ENCODE results near the gene EZR. TPM values are rescaled to one million over a fixed set of nuclear protein-coding genes. Genes with fewer than 3 reads are reported as not detected.

Gene EZR
- total RNA-seq, 1 donor from 2014 or later: 205 TPM

GRCh38 chr6:158751921-158752320 is 67.2 kb downstream of the EZR start:
- DNase-seq (ENCODE audit: low spot score): no peak
- no peaks in the 10 kb centered on the region for H3K27me3 Mint-ChIP-seq (ENCODE audit: insufficient read depth)
- H3K4me3 Mint-ChIP-seq: no peak overlapping the region
- H3K36me3 Mint-ChIP-seq (ENCODE audit: low read depth): peaks cover 34% of the 10 kb centered on the region
- H3K4me1 Mint-ChIP-seq (ENCODE audit: low read depth): no peaks in the 10 kb centered on the region
- H3K9me3 Mint-ChIP-seq: no peaks in the 10 kb centered on the region
- intact Hi-C loops (cut with micrococcal nuclease): no loop called here
- H3K27ac Mint-ChIP-seq: no peak overlapping the region

DNA sequence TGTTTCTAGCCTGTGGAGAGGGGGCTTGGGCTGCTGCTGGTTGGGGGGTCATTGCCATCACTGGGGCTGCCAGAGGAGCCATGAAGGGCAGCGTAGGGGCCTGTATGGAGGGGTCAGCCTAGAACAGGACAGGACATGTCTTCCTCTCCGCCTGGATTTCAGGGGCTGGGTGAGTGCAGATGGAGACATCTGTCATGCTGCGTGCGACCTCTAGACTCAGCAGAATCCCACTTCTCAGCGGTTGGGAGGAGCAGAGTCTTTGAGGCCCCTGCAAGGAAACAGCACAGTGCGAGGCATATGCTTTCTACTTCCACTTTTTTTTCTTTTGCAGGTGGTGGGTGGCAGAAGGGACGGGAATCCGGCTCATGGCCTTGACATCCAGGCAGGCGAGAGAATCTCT is 67.9 kb downstream of the EZR start:
- H3K27ac Mint-ChIP-seq: no peak overlapping the region
- H3K4me3 Mint-ChIP-seq: no peak overlapping the region
- intact Hi-C loops (cut with micrococcal nuclease): no loop called here
- H3K36me3 Mint-ChIP-seq (ENCODE audit: low read depth): peaks cover 34% of the 10 kb centered on the region
- H3K4me1 Mint-ChIP-seq (ENCODE audit: low read depth): no peaks in the 10 kb centered on the region
- no peaks in the 10 kb centered on the region for H3K27me3 Mint-ChIP-seq (ENCODE audit: insufficient read depth)
- no peaks in the 10 kb centered on the region for H3K9me3 Mint-ChIP-seq
- DNase-seq (ENCODE audit: low spot score): no peak

- intact Hi-C loops (cut with micrococcal nuclease): no loop called here
- peaks cover 57% of the 10 kb centered on the region for H3K36me3 Mint-ChIP-seq (ENCODE audit: low read depth)
- no peak overlapping the region for H3K27ac Mint-ChIP-seq
These were observed 74.2 kb downstream of the EZR start for GRCh38 chr6:158744986-158745430.

GRCh38 chr6:158743033-158743651 is 76.0 kb downstream of the EZR start:
- no peak overlapping the region for H3K4me3 Mint-ChIP-seq
- H3K4me1 Mint-ChIP-seq (ENCODE audit: low read depth): peaks cover 5% of the 10 kb centered on the region
- H3K36me3 Mint-ChIP-seq (ENCODE audit: low read depth): peaks cover 64% of the 10 kb centered on the region
- no peak for DNase-seq (ENCODE audit: low spot score)
- no peaks in the 10 kb centered on the region for H3K27me3 Mint-ChIP-seq (ENCODE audit: insufficient read depth)
- peaks cover 18% of the 10 kb centered on the region for H3K9me3 Mint-ChIP-seq
- no peak overlapping the region for H3K27ac Mint-ChIP-seq
- intact Hi-C loops (cut with micrococcal nuclease): no loop called here

More at GRCh38 chr6:158744986-158745430, 74.2 kb downstream of the EZR start:
- Mint-ChIP-seq H3K9me3 (no peaks in the 10 kb centered on the region), H3K4me3 (no peak overlapping the region), H3K4me1 (ENCODE audit: low read depth) (no peaks in the 10 kb centered on the region), H3K27me3 (ENCODE audit: insufficient read depth) (no peaks in the 10 kb centered on the region)
- no peak for DNase-seq (ENCODE audit: low spot score)

- Mint-ChIP-seq H3K36me3 (ENCODE audit: low read depth) (peaks cover 61% of the 10 kb centered on the region), H3K27ac (peak overlapping the region; percentile 40), H3K4me3 (no peak overlapping the region), H3K4me1 (ENCODE audit: low read depth) (peaks cover 11% of the 10 kb centered on the region), H3K9me3 (peaks cover 18% of the 10 kb centered on the region), H3K27me3 (ENCODE audit: insufficient read depth) (no peaks in the 10 kb centered on the region)
- intact Hi-C loops (cut with micrococcal nuclease): no loop called here
- DNase-seq (ENCODE audit: low spot score): no peak
These were observed 79.5 kb downstream of the EZR start for GRCh38 chr6:158739673-158740072.

DNA sequence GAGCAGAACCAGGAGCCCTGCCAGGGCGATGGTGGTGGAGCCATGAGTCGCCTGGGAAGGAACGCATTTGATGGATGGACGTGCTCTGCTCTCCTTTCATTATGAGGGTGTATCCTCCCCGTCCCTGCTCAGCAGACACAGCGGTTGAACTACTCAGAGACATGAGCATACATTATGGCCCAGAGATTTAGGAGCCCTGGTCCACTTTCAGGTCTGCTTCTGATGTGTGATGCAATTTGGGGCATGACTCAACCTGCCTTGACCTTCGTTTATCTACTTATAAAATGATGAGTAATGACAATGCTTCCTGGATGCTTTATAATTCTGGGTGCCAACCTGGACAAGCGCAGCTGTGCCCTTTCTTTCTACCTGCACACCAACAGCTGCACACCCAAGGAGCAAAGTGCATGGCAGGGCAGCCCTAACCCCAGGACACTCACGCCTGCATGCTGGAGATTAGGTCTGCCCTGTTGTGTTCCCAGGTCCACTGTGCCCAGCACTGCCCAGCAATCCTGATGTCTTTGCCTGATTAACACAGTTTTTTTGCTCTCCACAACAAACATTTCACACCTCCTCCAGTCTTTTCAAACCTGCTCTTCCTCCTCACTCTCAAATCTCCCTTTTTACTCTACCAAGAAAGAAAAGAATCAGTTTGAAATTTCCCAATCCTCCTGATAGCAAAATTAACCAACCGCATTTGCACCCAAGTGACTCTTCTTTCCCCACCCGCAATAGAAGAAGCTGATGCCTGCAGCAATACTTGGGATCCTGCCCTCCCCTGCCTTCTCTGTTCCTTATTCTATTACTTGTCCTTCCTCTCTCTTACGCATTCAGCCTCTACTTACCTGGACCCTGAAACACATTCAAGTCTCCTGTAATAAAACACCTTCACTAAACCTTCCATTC is 81.2 kb downstream of the EZR start:
- peaks cover 18% of the 10 kb centered on the region for H3K9me3 Mint-ChIP-seq
- intact Hi-C loops (cut with micrococcal nuclease): no loop called here
- DNase-seq (ENCODE audit: low spot score): no peak
- H3K27me3 Mint-ChIP-seq (ENCODE audit: insufficient read depth): no peaks in the 10 kb centered on the region
- peak overlapping the region; percentile 0 for H3K27ac Mint-ChIP-seq
- H3K36me3 Mint-ChIP-seq (ENCODE audit: low read depth): peaks cover 58% of the 10 kb centered on the region
- H3K4me1 Mint-ChIP-seq (ENCODE audit: low read depth): peaks cover 17% of the 10 kb centered on the region
- H3K4me3 Mint-ChIP-seq: no peak overlapping the region

GRCh38 chr6:158737082-158737709 is 82.0 kb downstream of the EZR start:
- intact Hi-C loops (cut with micrococcal nuclease): no loop called here
- peaks cover 61% of the 10 kb centered on the region for H3K36me3 Mint-ChIP-seq (ENCODE audit: low read depth)
- no peak overlapping the region for H3K27ac Mint-ChIP-seq
- H3K9me3 Mint-ChIP-seq: peaks cover 18% of the 10 kb centered on the region
- no peaks in the 10 kb centered on the region for H3K27me3 Mint-ChIP-seq (ENCODE audit: insufficient read depth)
- DNase-seq (ENCODE audit: low spot score): no peak
- peaks cover 17% of the 10 kb centered on the region for H3K4me1 Mint-ChIP-seq (ENCODE audit: low read depth)
- no peak overlapping the region for H3K4me3 Mint-ChIP-seq

DNA sequence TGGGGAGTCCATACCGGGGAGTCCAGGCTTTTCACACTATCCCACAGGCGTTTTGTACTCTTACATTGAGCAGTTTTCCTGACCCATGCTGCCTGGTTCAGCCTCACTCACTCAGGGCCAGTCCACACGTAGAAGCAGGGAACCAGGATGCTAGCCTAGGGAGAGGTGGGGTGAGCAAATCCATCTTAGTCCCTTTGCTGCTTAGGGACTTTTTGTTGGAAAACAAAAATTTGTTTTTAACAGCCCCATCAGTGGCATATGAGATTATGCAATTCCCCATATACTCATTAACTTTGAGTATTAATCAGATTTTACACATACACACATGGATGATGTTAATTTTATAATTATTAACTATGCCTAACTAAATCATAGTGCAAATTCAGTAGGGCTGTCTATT is 84.2 kb downstream of the EZR start:
- Mint-ChIP-seq H3K4me1 (ENCODE audit: low read depth) (peaks cover 17% of the 10 kb centered on the region), H3K36me3 (ENCODE audit: low read depth) (peaks cover 61% of the 10 kb centered on the region), H3K9me3 (peaks cover 18% of the 10 kb centered on the region), H3K27me3 (ENCODE audit: insufficient read depth) (no peaks in the 10 kb centered on the region), H3K4me3 (no peak overlapping the region), H3K27ac (peak overlapping the region; percentile 34)
- intact Hi-C loops (cut with micrococcal nuclease): no loop called here
- DNase-seq (ENCODE audit: low spot score): no peak

DNA sequence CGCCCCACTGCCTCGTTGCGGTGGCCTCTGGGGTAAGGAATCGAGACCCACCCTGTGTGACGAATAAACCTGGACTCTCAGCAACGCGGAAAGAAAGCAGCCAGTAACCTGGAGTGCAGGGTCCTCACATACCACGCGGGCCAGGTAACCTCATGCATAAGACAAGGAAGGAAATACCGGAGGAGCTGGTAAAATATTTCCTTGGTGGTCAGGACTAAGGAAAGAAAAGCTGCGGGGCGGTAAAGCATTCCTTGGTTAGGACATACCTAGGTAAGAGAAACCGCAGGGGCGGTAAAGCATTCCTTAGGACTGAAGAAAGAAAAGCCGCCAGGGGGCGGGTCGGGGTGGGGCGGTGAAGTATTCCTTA is 88.6 kb downstream of the EZR start:
- Mint-ChIP-seq H3K9me3 (no peaks in the 10 kb centered on the region), H3K27me3 (ENCODE audit: insufficient read depth) (no peaks in the 10 kb centered on the region), H3K4me3 (no peak overlapping the region), H3K4me1 (ENCODE audit: low read depth) (peaks cover 18% of the 10 kb centered on the region), H3K36me3 (ENCODE audit: low read depth) (peaks cover 61% of the 10 kb centered on the region), H3K27ac (no peak overlapping the region)
- DNase-seq (ENCODE audit: low spot score): no peak
- intact Hi-C loops (cut with micrococcal nuclease): no loop called here

GRCh38 chr6:158729906-158730540 is 89.1 kb downstream of the EZR start:
- Mint-ChIP-seq H3K27ac (no peak overlapping the region), H3K4me3 (no peak overlapping the region), H3K4me1 (ENCODE audit: low read depth) (peaks cover 17% of the 10 kb centered on the region), H3K36me3 (ENCODE audit: low read depth) (peaks cover 62% of the 10 kb centered on the region), H3K27me3 (ENCODE audit: insufficient read depth) (no peaks in the 10 kb centered on the region), H3K9me3 (no peaks in the 10 kb centered on the region)
- intact Hi-C loops (cut with micrococcal nuclease): no loop called here
- DNase-seq (ENCODE audit: low spot score): no peak

- H3K36me3 Mint-ChIP-seq (ENCODE audit: low read depth): peaks cover 58% of the 10 kb centered on the region
- no peak overlapping the region for H3K4me3 Mint-ChIP-seq
- intact Hi-C loops (cut with micrococcal nuclease): no loop called here
- no peak overlapping the region for H3K27ac Mint-ChIP-seq
- no peak for DNase-seq (ENCODE audit: low spot score)
- H3K27me3 Mint-ChIP-seq (ENCODE audit: insufficient read depth): no peaks in the 10 kb centered on the region
- H3K9me3 Mint-ChIP-seq: no peaks in the 10 kb centered on the region
- peaks cover 16% of the 10 kb centered on the region for H3K4me1 Mint-ChIP-seq (ENCODE audit: low read depth)
These were observed 93.5 kb downstream of the EZR start for GRCh38 chr6:158725704-158726103.

DNA sequence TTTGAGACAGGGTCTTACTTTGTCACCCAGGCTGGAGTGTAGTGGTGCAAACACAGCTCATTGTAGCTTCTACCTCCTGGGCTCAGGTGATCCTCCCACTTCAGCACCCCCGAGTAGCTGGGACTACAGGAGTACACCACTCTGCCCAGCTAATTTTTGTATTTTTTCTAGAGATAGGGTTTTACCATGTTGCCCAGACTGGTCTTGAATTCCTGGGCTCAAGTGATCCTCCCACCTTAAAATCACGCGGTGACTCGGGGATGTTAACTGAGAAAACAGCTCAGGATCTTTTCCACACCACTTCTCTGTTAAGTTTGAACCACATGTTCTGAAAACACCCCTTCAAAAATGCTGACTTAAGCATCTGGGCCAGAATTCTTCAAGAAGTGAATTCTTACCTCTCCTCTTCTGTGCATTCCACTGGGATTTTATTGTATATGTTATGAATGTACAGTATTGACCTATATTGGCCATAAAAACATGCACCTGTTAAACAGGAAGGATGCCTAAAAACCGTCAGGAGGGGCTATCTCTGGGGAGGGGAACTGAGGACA is 96.9 kb downstream of the EZR start:
- no peaks in the 10 kb centered on the region for H3K27me3 Mint-ChIP-seq (ENCODE audit: insufficient read depth)
- H3K36me3 Mint-ChIP-seq (ENCODE audit: low read depth): peaks cover 65% of the 10 kb centered on the region
- intact Hi-C loops (cut with micrococcal nuclease): loop anchor here (5.0 kb wide), 2 partner anchors 95 to 320 kb away; partner anchors contain the start of genes EZR and TAGAP
- H3K4me3 Mint-ChIP-seq: no peak overlapping the region
- DNase-seq (ENCODE audit: low spot score): no peak
- no peaks in the 10 kb centered on the region for H3K9me3 Mint-ChIP-seq
- no peak overlapping the region for H3K27ac Mint-ChIP-seq
- H3K4me1 Mint-ChIP-seq (ENCODE audit: low read depth): peaks cover 41% of the 10 kb centered on the region
